Uterus (tissue), 2 donors: ENCODE data around the gene POLR2E.

Source experiments
- POLR2A ChIP-seq, 2 donors: fragments of 450-650 bp; IDR thresholded peaks; one replicate each; pipeline ENCODE4 v1.6.1; 2016; ENCODE audit warnings: antibody characterized with exemption in 2 of 2, mild to moderate bottlenecking in 1 of 2, moderate library complexity in 1 of 2
- TF ChIP-seq, protein P1 (sequence below), 4 experiments: fragments of 200-600 bp in 2 of 4; fragments of 450-650 bp in 2 of 4; sonication (generic) in 2 of 4; IDR thresholded peaks; one replicate each; pipeline ENCODE4 v1.5.1; 2016 to 2019; ENCODE audit warnings: antibody characterized with exemption in 4 of 4, mild to moderate bottlenecking in 2 of 4, moderate library complexity in 1 of 4

DNA sequence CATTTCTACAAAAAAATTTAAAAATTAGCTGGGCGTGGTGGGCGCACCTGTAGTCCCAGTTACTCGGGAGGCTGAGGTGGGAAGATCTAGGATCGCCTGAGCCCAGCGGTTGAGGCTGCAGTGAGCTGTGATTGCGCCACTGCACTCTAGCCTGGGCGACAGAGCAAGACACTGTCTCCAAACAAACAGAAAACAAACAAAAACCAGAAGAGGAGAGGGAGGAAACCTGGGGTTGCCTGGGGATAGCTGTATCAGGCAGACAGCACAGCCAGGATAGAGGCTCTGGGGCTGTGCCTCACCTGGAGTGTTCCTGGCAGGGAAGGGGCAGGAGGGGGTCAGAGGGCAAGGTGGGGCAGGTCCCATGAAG lies 2.6 kb upstream of the POLR2E start:
- TF ChIP-seq, protein P1, sequence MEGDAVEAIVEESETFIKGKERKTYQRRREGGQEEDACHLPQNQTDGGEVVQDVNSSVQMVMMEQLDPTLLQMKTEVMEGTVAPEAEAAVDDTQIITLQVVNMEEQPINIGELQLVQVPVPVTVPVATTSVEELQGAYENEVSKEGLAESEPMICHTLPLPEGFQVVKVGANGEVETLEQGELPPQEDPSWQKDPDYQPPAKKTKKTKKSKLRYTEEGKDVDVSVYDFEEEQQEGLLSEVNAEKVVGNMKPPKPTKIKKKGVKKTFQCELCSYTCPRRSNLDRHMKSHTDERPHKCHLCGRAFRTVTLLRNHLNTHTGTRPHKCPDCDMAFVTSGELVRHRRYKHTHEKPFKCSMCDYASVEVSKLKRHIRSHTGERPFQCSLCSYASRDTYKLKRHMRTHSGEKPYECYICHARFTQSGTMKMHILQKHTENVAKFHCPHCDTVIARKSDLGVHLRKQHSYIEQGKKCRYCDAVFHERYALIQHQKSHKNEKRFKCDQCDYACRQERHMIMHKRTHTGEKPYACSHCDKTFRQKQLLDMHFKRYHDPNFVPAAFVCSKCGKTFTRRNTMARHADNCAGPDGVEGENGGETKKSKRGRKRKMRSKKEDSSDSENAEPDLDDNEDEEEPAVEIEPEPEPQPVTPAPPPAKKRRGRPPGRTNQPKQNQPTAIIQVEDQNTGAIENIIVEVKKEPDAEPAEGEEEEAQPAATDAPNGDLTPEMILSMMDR (IDR thresholded peaks at IDR 0.05), result no peak
- TF ChIP-seq POLR2A (IDR thresholded peaks at IDR 0.05), result no peak
